ENCODE data around the gene SNAP47. TPM values are rescaled to one million over a fixed set of nuclear protein-coding genes. Genes with fewer than 3 reads are reported as not detected.
"Not testable (repeated sequence)": the region's sequence is repeated elsewhere in the genome, so short reads cannot be mapped to it uniquely, and the experiment has no call there.

SNAP47 gene
- total RNA-seq, 2 experiments from 2014 or later = 25.3 to 25.5 TPM

GRCh38 chr1:227709451-227709850 lies 25.8 kb upstream of the SNAP47 start:
- no peak overlapping the region for H3K4me3 Mint-ChIP-seq
- H3K27me3 Mint-ChIP-seq = peaks cover 2% of the 10 kb centered on the region
- POLR2A ChIA-PET = no interaction called here
- no peak for ATAC-seq
- TF ChIP-seq CTCF (IDR thresholded peaks at IDR 0.05) = no peak
- CTCF ChIA-PET = no interaction called here
- no peak overlapping the region for H3K27ac Mint-ChIP-seq
- no peak for DNase-seq
- intact Hi-C loops (cut with micrococcal nuclease) = no loop called here
- peaks cover 23% of the 10 kb centered on the region for H3K9me3 Mint-ChIP-seq
- peaks cover 9% of the 10 kb centered on the region for H3K36me3 Mint-ChIP-seq (ENCODE audit: low read depth)
- peaks cover 7% of the 10 kb centered on the region for H3K4me1 Mint-ChIP-seq (ENCODE audit: low read depth)

GRCh38 chr1:227710474-227710873 lies 24.8 kb upstream of the SNAP47 start:
- H3K4me1 Mint-ChIP-seq (ENCODE audit: low read depth); intact Hi-C loops (cut with micrococcal nuclease); H3K27ac Mint-ChIP-seq; CTCF ChIA-PET; H3K36me3 Mint-ChIP-seq (ENCODE audit: low read depth); POLR2A ChIA-PET; H3K4me3 Mint-ChIP-seq; H3K27me3 Mint-ChIP-seq; ATAC-seq; DNase-seq: not testable (repeated sequence)
- H3K9me3 Mint-ChIP-seq = peaks cover 29% of the 10 kb centered on the region

- no peak for ATAC-seq
- ChIA-PET CTCF (no interaction called here), POLR2A (no interaction called here)
- intact Hi-C loops (cut with micrococcal nuclease) = no loop called here
- no peak for TF ChIP-seq CTCF (IDR thresholded peaks at IDR 0.05)
- Mint-ChIP-seq H3K9me3 (peaks cover 44% of the 10 kb centered on the region), H3K4me1 (ENCODE audit: low read depth) (peaks cover 6% of the 10 kb centered on the region), H3K27me3 (peaks cover 2% of the 10 kb centered on the region), H3K27ac (no peak overlapping the region), H3K4me3 (no peak overlapping the region), H3K36me3 (ENCODE audit: low read depth) (peaks cover 7% of the 10 kb centered on the region)
- DNase-seq = no peak
These were observed 22.6 kb upstream of the SNAP47 start for GRCh38 chr1:227712648-227713047.

- Mint-ChIP-seq H3K27me3 (no peaks in the 10 kb centered on the region), H3K4me1 (ENCODE audit: low read depth) (no peaks in the 10 kb centered on the region), H3K27ac (no peak overlapping the region), H3K9me3 (peaks cover 69% of the 10 kb centered on the region), H3K4me3 (no peak overlapping the region), H3K36me3 (ENCODE audit: low read depth) (peaks cover 17% of the 10 kb centered on the region)
- POLR2A ChIA-PET = no interaction called here
- DNase-seq (no peak), ATAC-seq (no peak)
- intact Hi-C loops (cut with micrococcal nuclease) = no loop called here
- CTCF ChIA-PET = no interaction called here
- TF ChIP-seq CTCF (IDR thresholded peaks at IDR 0.05) = no peak
These were observed 16.3 kb upstream of the SNAP47 start for GRCh38 chr1:227718932-227719331.

- H3K4me3 Mint-ChIP-seq = no peak overlapping the region
- intact Hi-C loops (cut with micrococcal nuclease) = loop anchor here (10.0 kb wide), 1 partner anchor 159 kb away; the partner anchor contains the start of gene ZNF678
- ATAC-seq = no peak
These were observed 11.8 kb upstream of the SNAP47 start for GRCh38 chr1:227723474-227723873.

More at GRCh38 chr1:227723474-227723873, 11.8 kb upstream of the SNAP47 start:
- Mint-ChIP-seq H3K4me1 (ENCODE audit: low read depth) (peaks cover 5% of the 10 kb centered on the region), H3K27ac (peak overlapping the region; percentile 58), H3K27me3 (peaks cover 5% of the 10 kb centered on the region), H3K9me3 (peaks cover 38% of the 10 kb centered on the region), H3K36me3 (ENCODE audit: low read depth) (peaks cover 14% of the 10 kb centered on the region)
- POLR2A ChIA-PET = interaction anchor here (0.6 kb wide), 1 partner anchor 761 kb away, joined by 3 read pairs; no protein-coding TSS in a partner anchor
- CTCF ChIA-PET = interaction anchor here (1.0 kb wide), 1 partner anchor 40 kb away, joined by 3 read pairs; no protein-coding TSS in a partner anchor
- no peak for DNase-seq
- TF ChIP-seq CTCF (IDR thresholded peaks at IDR 0.05) = no peak

All from activated CD8-positive, alpha-beta T cell treated with anti-CD3 and anti-CD28 coated beads for 36 hours (primary cell).